ENCODE measurements around the gene MICAL3.
"Not testable (repeated sequence)": the region's sequence is repeated elsewhere in the genome, so short reads cannot be mapped to it uniquely, and the experiment has no call there.

MICAL3 gene

GRCh38 chr22:17998913-17999312 is 25.4 kb downstream of the MICAL3 start:
- Histone ChIP-seq H3K27me3 (ENCODE audit: control insufficient read depth, insufficient read depth, low read length) (no peaks in the 10 kb centered on the region), H3K9me3 (ENCODE audit: control insufficient read depth, insufficient read depth, low read length) (no peaks in the 10 kb centered on the region), H3K4me1 (ENCODE audit: control insufficient read depth, insufficient read depth, low read length) (0 out of 2 replicates have a peak, but pooled peaks cover 2% of the 10 kb centered on the region), H3K4me3 (ENCODE audit: low read length) (no peak overlapping the region), H3K27ac (ENCODE audit: low read length) (no peak overlapping the region), H3K36me3 (ENCODE audit: control insufficient read depth, insufficient read depth, low read length) (no peaks in the 10 kb centered on the region)
- DNase-seq (ENCODE audit: low read depth, low spot score): no peak
- no CpG with 5 or more reads among the region's 6 CpGs for WGBS (ENCODE audit: insufficient coverage, insufficient read length)

GRCh38 chr22:17997456-17997855 is 26.9 kb downstream of the MICAL3 start:
- no peaks in the 10 kb centered on the region for H3K27me3 ChIP-seq (ENCODE audit: control insufficient read depth, insufficient read depth, low read length)
- DNase-seq (ENCODE audit: low read depth, low spot score): no peak
- no peak overlapping the region for H3K27ac ChIP-seq (ENCODE audit: low read length)
- H3K4me3 ChIP-seq (ENCODE audit: low read length): no peak overlapping the region
- H3K36me3 ChIP-seq (ENCODE audit: control insufficient read depth, insufficient read depth, low read length): no peaks in the 10 kb centered on the region
- H3K9me3 ChIP-seq (ENCODE audit: control insufficient read depth, insufficient read depth, low read length): no peaks in the 10 kb centered on the region
- no CpG with 5 or more reads among the region's 5 CpGs for WGBS (ENCODE audit: insufficient coverage, insufficient read length)
- H3K4me1 ChIP-seq (ENCODE audit: control insufficient read depth, insufficient read depth, low read length): 0 out of 2 replicates have a peak, but pooled peaks cover 2% of the 10 kb centered on the region

- H3K27me3 ChIP-seq (ENCODE audit: control insufficient read depth, insufficient read depth, low read length); H3K4me3 ChIP-seq (ENCODE audit: low read length); H3K9me3 ChIP-seq (ENCODE audit: control insufficient read depth, insufficient read depth, low read length); H3K36me3 ChIP-seq (ENCODE audit: control insufficient read depth, insufficient read depth, low read length); H3K27ac ChIP-seq (ENCODE audit: low read length); DNase-seq (ENCODE audit: low read depth, low spot score); H3K4me1 ChIP-seq (ENCODE audit: control insufficient read depth, insufficient read depth, low read length): not testable (repeated sequence)
- no CpG with 5 or more reads among the region's 6 CpGs for WGBS (ENCODE audit: insufficient coverage, insufficient read length)
These were observed 29.1 kb downstream of the MICAL3 start for GRCh38 chr22:17995256-17995655.

- Histone ChIP-seq H3K36me3 (ENCODE audit: control insufficient read depth, insufficient read depth, low read length) (no peaks in the 10 kb centered on the region), H3K4me3 (ENCODE audit: low read length) (no peak overlapping the region), H3K4me1 (ENCODE audit: control insufficient read depth, insufficient read depth, low read length) (no peaks in the 10 kb centered on the region), H3K27ac (ENCODE audit: low read length) (no peak overlapping the region), H3K27me3 (ENCODE audit: control insufficient read depth, insufficient read depth, low read length) (no peaks in the 10 kb centered on the region), H3K9me3 (ENCODE audit: control insufficient read depth, insufficient read depth, low read length) (no peaks in the 10 kb centered on the region)
- no peak for DNase-seq (ENCODE audit: low read depth, low spot score)
- WGBS (ENCODE audit: insufficient coverage, insufficient read length): no CpG with 5 or more reads among the region's 10 CpGs
These were observed 29.8 kb downstream of the MICAL3 start for GRCh38 chr22:17994424-17995108.

GRCh38 chr22:17992976-17993375 is 31.4 kb downstream of the MICAL3 start:
- H3K4me3 ChIP-seq (ENCODE audit: low read length); H3K36me3 ChIP-seq (ENCODE audit: control insufficient read depth, insufficient read depth, low read length); H3K27ac ChIP-seq (ENCODE audit: low read length); H3K27me3 ChIP-seq (ENCODE audit: control insufficient read depth, insufficient read depth, low read length); H3K4me1 ChIP-seq (ENCODE audit: control insufficient read depth, insufficient read depth, low read length); DNase-seq (ENCODE audit: low read depth, low spot score); H3K9me3 ChIP-seq (ENCODE audit: control insufficient read depth, insufficient read depth, low read length): not testable (repeated sequence)
- WGBS (ENCODE audit: insufficient coverage, insufficient read length): no CpG with 5 or more reads among the region's 2 CpGs

- WGBS (ENCODE audit: insufficient coverage, insufficient read length): no CpG with 5 or more reads among the region's 4 CpGs
These were observed 32.4 kb downstream of the MICAL3 start for GRCh38 chr22:17991992-17992391.

GRCh38 chr22:17990942-17991341 is 33.4 kb downstream of the MICAL3 start:
- Histone ChIP-seq H3K4me1 (ENCODE audit: control insufficient read depth, insufficient read depth, low read length) (no peaks in the 10 kb centered on the region), H3K9me3 (ENCODE audit: control insufficient read depth, insufficient read depth, low read length) (no peaks in the 10 kb centered on the region), H3K27ac (ENCODE audit: low read length) (no peak overlapping the region), H3K4me3 (ENCODE audit: low read length) (no peak overlapping the region), H3K27me3 (ENCODE audit: control insufficient read depth, insufficient read depth, low read length) (no peaks in the 10 kb centered on the region), H3K36me3 (ENCODE audit: control insufficient read depth, insufficient read depth, low read length) (no peaks in the 10 kb centered on the region)
- no CpG with 5 or more reads among the region's 8 CpGs for WGBS (ENCODE audit: insufficient coverage, insufficient read length)
- no peak for DNase-seq (ENCODE audit: low read depth, low spot score)

More at GRCh38 chr22:17991992-17992391, 32.4 kb downstream of the MICAL3 start:
- H3K4me1 ChIP-seq (ENCODE audit: control insufficient read depth, insufficient read depth, low read length); DNase-seq (ENCODE audit: low read depth, low spot score); H3K4me3 ChIP-seq (ENCODE audit: low read length); H3K36me3 ChIP-seq (ENCODE audit: control insufficient read depth, insufficient read depth, low read length); H3K9me3 ChIP-seq (ENCODE audit: control insufficient read depth, insufficient read depth, low read length); H3K27ac ChIP-seq (ENCODE audit: low read length); H3K27me3 ChIP-seq (ENCODE audit: control insufficient read depth, insufficient read depth, low read length): not testable (repeated sequence)

- Histone ChIP-seq H3K27ac (ENCODE audit: low read length) (no peak overlapping the region), H3K4me3 (ENCODE audit: low read length) (no peak overlapping the region), H3K27me3 (ENCODE audit: control insufficient read depth, insufficient read depth, low read length) (no peaks in the 10 kb centered on the region), H3K9me3 (ENCODE audit: control insufficient read depth, insufficient read depth, low read length) (no peaks in the 10 kb centered on the region), H3K4me1 (ENCODE audit: control insufficient read depth, insufficient read depth, low read length) (no peaks in the 10 kb centered on the region), H3K36me3 (ENCODE audit: control insufficient read depth, insufficient read depth, low read length) (no peaks in the 10 kb centered on the region)
- no CpG with 5 or more reads among the region's 6 CpGs for WGBS (ENCODE audit: insufficient coverage, insufficient read length)
- DNase-seq (ENCODE audit: low read depth, low spot score): no peak
These were observed 34.2 kb downstream of the MICAL3 start for GRCh38 chr22:17990147-17990546.

- no CpG with 5 or more reads among the region's 16 CpGs for WGBS (ENCODE audit: insufficient coverage, insufficient read length)
- no peaks in the 10 kb centered on the region for H3K36me3 ChIP-seq (ENCODE audit: control insufficient read depth, insufficient read depth, low read length)
- H3K27ac ChIP-seq (ENCODE audit: low read length): no peak overlapping the region
- no peaks in the 10 kb centered on the region for H3K4me1 ChIP-seq (ENCODE audit: control insufficient read depth, insufficient read depth, low read length)
- no peaks in the 10 kb centered on the region for H3K9me3 ChIP-seq (ENCODE audit: control insufficient read depth, insufficient read depth, low read length)
- no peaks in the 10 kb centered on the region for H3K27me3 ChIP-seq (ENCODE audit: control insufficient read depth, insufficient read depth, low read length)
- H3K4me3 ChIP-seq (ENCODE audit: low read length): no peak overlapping the region
- DNase-seq (ENCODE audit: low read depth, low spot score): no peak
These were observed 35.4 kb downstream of the MICAL3 start for GRCh38 chr22:17988800-17989513.

- no peaks in the 10 kb centered on the region for H3K27me3 ChIP-seq (ENCODE audit: control insufficient read depth, insufficient read depth, low read length)
- H3K4me3 ChIP-seq (ENCODE audit: low read length): no peak overlapping the region
- WGBS (ENCODE audit: insufficient coverage, insufficient read length): no CpG with 5 or more reads among the region's 5 CpGs
- peaks cover 2% of the 10 kb centered on the region; the same call in 1 of the 2 replicates for H3K4me1 ChIP-seq (ENCODE audit: control insufficient read depth, insufficient read depth, low read length)
- H3K9me3 ChIP-seq (ENCODE audit: control insufficient read depth, insufficient read depth, low read length): no peaks in the 10 kb centered on the region
- DNase-seq (ENCODE audit: low read depth, low spot score): no peak
- no peaks in the 10 kb centered on the region for H3K36me3 ChIP-seq (ENCODE audit: control insufficient read depth, insufficient read depth, low read length)
- no peak overlapping the region for H3K27ac ChIP-seq (ENCODE audit: low read length)
These were observed 38.8 kb downstream of the MICAL3 start for GRCh38 chr22:17985606-17986005.

- DNase-seq (ENCODE audit: low read depth, low spot score); H3K27ac ChIP-seq (ENCODE audit: low read length); H3K4me1 ChIP-seq (ENCODE audit: control insufficient read depth, insufficient read depth, low read length); H3K9me3 ChIP-seq (ENCODE audit: control insufficient read depth, insufficient read depth, low read length); H3K27me3 ChIP-seq (ENCODE audit: control insufficient read depth, insufficient read depth, low read length); H3K4me3 ChIP-seq (ENCODE audit: low read length); H3K36me3 ChIP-seq (ENCODE audit: control insufficient read depth, insufficient read depth, low read length): not testable (repeated sequence)
- WGBS (ENCODE audit: insufficient coverage, insufficient read length): no CpG with 5 or more reads among the region's 11 CpGs
These were observed 39.3 kb downstream of the MICAL3 start for GRCh38 chr22:17985071-17985470.

All from iPS DF 6.9 (cell line).